ENCODE data around the gene FAM78A.
"Not testable (repeated sequence)": the region's sequence is repeated elsewhere in the genome, so short reads cannot be mapped to it uniquely, and the experiment has no call there.

The FAM78A gene

DNA sequence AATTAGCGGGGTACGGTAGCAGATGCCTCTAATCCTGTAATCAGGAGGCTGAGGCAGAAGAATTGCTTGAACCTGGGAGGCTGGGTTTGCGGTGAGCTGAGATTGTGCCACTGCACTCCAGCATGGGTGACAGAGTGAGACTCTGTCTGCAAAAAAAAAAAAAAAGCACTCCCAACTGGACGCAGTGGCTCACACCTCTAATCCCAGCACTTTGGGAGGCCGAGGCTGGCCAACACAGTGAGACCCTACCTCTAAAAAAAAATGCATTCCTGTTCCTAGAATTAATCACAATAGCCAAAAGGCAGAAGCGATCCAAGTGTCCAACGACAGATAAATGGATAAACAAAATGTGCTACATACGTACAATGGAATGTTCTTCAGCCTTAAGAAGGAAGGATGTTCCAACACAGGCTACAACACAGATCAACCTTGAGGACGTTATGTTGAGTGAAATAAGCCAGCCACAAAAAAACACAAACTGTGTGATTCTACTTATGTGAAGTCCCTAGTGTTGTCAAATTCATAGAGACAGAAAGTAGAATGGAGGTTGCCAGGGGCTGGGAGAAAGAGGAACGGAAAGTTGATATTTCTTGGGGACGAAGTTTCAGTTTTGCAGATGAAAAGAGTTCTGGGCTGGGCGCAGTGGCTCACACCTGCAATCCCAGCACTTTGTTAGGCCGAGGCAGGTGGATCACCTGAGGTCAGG, 13.8 kb downstream of the FAM78A start:
- DNase-seq = no peak

DNA sequence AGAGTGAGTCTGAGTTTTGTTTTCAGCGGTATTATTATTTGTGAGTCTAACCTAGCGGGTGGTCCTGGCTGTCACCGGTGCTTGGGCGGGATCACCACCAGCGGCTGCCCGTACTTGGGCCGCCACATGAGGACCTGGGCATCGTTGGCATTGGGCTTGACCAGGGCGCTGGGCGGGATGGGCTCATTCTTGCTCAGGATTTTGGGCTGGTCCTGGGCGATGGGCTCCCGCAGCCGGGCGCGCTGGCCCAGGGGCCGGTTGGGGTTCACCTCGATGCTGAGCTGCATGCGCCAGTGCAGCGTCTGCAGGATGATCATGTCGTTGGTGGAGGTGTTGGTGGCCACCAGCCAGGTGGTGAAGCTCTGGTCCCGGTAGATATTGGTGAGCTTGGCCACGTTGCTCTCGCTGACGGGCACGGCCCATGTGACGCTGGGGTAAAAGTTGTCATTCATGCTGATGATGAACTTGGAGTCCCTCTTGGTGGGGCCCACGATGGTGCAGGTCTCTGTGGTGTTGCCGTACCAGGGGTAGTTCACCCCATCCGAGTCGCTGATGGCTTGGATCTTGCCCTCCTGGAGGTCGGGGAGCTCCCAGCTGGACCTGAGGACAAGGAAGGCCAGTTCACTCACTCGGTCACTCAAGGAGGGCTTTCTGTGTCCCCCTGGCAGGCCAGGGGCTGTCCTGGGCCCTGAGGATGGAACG, 15.4 kb downstream of the FAM78A start:
- DNase-seq = no peak

DNA sequence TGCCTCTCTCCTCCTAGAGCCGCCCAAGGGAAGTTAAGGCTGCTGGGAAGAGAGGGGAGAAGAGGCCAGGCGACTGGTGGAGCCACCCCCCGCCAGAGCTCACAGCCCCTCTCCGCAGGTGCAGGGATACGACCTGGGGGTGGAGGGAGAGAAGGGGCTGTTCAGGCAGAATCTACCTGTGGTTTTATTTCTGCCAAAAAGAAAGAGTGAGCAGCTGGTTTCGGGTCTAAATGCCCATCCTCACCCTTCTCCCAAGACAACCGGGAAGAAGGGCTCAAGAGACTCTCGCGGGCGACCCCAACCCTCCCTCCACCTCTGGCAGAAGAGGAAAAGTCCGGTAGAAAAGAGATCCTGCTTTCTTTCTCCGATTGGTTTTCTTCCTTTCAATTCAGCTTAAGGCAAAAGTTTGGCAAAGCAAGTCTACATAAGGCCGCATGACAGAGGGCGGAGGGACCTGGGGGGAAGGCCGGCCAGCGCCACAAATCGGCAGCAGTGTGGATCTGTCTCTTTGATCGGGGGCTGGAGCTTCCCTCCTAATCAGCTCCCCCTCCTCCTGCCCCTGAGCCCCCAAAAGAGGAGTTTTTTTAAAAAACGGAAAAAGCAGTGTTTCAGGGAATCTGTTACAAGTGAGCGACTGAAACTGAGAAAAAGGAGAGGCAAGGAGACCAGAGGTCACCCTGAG, 16.3 kb downstream of the FAM78A start:
- no peak for DNase-seq

DNA sequence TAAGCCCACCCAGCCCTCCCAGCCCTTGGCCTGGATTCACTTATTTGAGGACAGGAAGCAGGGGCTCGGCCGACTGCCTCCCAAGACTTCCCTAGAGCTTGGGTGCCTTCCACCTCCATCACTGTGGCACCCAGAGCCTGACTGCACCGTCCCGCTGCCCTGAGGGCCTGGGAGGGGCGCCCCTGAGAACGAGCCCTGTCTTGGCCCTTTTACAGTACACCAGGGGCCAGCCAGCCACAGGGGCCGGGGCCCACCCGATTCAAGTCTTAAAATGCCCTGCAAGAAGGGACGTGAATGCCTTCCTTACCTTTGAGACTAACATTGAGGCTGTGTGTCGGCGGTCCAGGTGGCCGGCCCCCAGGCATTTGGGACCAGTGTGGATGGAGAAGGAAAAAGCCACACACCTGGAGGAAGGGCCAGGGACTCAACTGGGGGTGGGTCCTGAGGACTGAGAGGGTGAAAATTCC, 16.8 kb downstream of the FAM78A start:
- no peak for DNase-seq

DNA sequence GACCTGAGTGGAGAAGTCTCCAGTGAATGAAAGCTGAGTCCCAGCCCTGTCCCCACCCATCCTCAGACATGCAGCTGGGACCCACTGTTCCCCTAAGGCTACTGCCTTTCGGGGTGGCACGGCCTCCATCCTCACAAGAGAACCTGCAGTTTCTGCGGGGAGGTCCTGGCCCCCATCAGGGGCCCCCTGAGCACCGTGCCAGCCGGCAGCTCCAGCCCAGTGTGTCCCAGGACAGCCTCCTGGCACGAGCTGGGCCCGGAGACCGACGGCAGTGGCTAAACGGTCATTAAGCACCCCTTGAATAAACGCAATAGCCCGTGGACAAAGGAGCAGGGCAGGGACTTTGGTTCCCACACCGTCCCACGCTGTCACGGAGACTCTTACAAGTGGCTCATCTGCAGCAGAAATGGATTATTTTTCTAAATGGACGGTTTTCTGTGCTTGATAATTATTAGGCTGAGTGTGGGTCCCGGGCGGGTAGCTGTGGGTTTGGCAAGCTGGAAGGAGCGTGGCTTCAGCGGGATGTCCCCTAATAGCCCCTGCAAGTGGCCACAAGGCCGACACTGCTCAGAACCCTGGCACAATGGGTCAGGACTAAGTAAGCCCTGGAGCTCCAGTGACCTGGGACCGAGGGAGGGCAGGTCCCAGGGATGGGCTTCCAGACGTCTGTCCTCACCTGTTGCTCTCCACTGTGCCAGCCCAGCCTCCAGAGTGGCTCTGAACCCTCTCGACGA, 17.4 kb downstream of the FAM78A start:
- DNase-seq = no peak

DNA sequence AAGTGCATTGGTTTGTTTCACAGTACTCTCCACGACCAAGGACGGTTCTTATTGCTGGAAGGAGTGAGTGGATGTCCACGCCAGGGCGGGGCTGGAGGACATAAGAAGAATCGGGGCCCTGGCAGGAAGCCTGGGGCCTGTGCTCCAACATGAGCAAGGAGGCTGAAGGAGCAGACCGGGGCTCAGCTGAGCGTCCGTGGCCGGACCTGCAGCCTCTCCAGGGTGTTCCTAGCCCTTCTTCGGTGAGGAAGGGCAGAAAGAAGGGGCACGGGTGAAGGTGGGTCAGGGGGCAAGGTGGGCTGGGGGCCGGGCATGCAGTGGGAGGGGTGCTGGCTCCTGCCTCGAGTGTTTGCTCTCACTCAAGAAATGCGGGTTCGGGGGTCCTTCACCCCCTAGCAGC, 18.1 kb downstream of the FAM78A start:
- DNase-seq = no peak

DNA sequence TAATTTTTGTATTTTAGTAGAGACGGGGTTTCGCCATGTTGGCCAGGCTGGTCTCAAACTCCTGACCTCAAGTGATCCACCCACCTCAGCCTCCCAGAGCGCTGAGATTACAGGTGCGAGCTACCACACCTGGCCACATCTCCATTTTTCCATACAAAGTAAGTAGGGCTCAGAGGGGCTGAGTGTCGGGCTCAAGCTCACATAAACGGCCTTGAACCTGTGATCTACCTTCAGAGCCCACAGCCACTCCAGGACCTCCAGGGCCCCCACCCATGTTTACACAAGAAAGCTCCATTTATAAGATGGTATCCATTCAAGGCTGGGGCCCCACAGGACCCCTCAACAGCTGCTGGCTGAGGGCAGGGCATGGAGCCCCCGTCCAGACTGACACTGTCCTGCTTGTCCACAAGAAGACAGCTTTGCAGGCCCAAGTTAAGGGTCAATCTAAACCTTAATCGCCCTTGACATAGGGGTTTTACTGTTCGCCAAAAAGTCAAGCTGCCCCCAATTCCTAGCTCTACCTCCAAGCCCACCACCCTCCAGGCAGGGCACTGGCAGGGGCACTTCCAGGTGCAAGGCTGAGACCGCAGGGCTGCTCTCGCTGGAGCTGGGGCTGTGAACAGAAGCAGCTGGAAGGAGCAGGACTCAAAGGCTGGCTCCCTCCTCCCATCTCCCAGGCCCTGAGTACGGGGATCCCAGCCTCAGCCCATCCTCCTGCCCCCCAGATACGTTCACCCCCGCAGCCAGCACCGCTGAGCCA, 18.9 kb downstream of the FAM78A start:
- DNase-seq = no peak

DNA sequence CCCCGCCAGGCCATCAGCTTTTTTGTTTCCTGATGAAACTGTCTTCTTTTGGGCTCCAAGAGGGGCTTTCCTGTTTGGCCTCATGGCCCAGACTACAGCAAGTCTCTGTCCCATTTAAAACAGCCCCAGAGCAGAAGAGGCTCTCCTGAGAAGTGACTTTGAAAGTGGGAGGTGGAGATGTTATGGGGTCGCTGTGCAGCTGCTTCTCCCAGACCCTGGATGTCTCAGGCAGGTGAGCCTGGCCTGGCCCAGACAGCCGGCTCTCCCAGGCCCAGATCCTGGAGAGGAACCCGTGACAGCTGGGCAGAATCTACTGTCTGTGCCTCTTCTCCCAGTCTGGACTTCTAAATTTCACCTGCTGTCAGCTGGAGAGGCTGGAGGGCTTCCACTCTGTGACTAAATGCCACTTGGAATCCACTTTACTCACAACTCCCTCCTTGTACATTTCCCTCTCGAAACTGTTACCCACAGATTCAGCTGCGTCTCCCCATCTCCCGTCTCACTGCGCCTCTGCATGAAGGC, 20.6 kb downstream of the FAM78A start:
- no peak for DNase-seq

DNA sequence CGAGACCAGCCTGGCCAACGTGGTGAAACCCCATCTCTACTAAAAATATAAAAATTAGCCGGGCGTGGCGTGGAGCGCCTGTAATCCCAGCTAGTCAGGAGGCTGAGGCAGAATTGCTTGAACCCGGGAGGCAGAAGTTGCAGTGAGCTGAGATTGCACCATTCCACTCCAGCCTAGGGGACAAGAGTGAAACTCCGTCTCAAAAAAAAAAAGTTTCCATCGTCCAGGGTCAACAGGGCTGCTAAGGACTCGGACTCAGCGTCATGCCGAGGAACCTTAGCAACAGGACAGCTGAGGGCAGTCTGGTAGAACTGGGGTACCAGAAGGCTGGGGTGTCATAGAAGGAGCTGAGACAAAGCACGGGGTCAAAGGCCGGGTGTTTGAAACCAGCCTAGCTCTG, 21.7 kb downstream of the FAM78A start:
- no peak for DNase-seq

DNA sequence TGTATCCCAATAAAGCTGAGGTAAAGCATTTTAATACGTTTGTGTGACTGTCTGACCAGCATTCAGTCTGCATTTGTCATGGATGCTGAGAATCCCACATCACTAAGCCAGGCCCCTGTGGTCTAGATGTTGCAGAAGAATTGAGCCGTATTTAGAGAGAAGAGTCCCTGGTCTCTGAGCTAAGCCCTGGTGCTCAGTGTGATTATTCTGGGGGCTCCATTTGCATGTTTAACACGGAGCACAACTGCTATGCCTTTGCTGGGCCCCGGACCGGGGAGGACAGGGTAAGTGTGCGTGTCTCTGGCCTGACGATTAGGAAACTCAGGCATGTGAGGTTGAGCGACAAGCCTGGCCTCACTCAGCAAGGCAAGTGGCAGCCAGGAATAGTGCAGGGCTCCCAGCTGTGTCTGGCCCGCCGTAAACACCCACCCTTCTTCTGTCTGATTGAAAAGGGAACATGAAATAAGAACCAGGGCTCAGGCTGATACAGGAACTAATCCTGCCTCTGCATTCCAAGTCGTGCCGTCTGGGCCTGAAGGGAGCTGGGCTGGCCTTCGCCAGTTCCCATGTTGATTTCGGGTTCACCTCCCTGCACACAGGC, 22.3 kb downstream of the FAM78A start:
- DNase-seq = peak; percentile 59

DNA sequence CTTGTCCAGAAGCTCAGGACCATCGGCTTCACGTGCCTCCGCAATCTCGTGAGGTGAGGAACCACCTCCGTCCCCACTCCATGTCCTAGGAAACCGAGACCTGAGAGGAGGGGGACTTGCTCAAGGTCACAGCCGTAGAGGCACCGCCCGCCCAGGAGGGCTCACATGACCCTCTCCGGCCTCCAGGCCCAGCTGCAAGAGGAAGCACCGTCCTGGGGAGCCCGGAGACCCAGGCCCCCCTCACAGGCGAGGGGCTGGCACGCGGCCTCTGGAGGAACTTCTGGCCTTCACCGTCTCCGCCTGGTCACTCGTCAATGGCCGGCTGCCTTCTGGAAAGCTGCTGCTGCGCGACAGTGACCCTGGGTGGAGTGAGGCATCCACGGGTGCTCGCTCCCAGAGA, 24.2 kb downstream of the FAM78A start:
- DNase-seq = no peak

DNA sequence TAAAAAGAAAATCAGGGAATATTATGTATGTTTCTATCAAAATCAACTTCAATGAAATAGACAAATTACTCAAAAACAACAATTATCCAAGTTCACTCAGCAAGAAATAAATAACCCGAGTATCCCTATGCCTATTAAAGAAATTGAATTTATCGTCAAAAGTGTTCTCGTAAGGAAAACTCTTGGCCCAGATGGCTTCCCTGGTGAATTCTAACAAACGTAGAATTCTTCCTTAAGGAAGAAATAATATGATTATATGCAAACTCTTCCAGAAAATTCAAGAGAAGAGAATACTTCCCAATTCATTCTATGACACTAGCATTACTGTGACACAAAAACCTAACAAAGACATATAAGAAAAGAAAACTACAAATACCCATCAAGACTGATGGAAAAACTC, 29.7 kb downstream of the FAM78A start:
- no peak for DNase-seq

DNA sequence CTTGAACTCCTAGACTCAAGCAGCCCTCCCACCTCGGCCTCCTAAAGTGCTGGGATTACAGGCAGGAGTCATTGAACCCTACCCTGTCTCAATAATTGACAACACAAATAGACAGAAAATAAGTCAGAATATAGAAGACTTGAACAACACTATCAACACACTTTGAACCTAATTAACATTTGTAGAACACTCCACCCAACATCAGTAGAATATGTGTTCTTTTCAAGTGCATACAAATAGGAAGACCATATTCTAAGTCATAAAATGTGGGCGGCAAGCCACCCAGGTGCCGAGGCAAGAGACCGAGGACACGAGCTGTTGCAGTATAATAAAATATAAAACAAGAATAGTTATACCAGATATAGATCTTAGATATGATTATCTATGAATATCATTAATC, 32.0 kb downstream of the FAM78A start:
- DNase-seq = not testable (repeated sequence)

DNA sequence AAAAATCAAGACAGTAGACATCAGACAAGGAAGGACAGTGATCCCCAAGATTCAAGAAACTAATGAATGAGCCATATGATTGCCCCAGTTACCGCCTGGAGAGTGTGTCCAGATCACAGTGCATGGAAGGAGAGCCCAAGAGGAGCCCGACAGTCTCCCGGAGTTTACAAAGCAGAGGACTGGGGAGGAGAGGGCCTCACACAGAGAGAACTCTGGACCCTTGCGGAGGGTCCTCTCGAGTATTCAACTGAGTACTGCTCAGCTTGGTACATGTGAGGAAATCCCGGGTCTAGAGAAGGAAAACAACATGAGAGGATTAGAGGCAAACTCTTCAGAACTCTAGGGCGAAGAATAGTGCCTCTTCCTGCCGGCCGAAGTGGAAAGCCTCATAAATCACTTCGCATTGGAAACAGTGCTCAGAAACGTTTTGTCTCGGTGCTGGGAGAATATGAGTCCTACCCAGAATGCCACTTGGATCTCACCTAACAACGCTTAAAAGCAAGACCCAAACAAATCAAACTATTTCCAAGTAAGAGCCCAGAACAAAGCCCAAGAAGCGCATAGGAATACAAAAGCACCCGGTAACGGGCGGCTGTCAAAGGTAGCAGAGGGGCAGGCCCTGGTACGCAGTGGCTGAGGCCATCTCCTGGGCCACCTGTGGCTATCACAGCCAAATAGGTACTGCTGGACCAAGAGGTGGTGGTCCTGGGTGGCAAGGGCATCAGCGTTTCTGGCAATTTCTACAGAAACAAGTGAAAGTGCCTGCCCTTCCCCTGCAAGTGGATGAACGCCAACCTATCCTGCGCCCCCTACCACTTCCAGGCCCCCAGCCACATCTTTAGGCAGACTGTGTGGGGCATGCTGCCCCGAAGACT, 36.0 kb downstream of the FAM78A start:
- no peak for DNase-seq

DNA sequence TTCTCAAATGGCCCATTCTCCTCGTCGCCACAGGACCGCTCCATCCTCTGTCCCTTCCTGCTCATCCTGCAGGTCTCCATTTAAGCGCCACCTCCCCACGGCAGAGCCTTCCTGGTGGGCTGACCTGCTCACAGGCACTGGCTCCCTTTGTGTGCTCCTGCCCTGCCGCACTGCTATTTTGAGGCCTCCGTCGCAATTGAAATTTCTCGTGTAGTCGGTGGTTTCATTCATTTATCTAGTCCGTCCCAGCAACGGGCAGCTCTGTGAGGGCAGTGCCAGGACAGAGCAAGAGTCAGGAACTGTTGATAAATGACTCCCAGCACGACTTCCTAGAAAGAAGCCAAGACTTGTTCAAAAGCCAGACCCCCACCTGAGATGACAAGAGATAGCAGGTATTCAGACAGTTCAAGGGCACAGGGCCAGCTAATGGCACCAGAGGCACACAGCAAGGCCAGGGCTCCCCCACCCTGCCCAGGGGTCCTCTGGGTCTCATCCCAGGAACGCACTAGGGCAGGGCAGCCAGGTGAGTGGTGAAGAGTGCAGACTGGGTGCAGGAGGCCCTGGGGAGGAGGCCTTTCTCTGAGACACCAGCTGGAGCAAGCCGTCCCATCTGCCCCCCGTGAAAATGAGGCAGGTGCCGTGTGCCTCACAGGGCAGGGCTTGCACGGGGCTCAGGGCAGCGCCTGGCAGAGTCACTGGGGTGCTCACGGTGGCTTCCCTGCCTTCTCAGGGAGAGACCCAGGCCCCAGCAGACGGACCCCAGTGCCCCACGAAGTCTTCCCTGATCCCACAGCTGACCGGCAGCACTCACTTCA, 36.9 kb downstream of the FAM78A start:
- no peak for DNase-seq

DNA sequence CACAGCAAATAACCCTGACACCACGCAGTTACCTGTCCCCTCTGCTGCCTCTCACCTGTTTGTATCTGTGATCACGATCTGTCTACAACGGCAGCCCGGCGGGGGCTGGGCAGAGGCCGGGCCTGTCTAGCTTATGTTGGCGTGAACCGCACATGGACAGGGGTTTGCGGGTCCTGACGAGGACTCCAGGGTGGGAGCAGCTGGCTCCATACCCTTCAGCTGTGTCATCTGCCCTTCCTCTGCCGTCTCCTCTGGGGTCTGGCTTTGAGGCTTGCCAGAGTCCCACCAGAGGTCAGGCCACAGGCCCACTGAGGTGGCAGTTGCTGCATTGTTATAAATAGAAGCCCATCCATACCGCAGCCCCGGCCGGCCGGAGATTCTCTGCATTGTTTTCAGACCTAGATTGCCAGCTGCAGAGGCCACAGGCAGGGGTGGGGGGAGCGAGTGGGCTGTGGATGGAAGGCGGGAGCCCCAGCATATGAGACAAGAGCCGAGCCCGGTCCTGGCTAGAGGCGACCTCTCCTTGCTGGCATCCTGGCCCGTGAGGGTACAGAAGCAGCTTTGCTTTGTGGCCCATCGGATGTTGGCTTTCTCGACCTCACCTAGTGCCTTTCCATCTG, 37.8 kb downstream of the FAM78A start:
- DNase-seq = peak; percentile 58

DNA sequence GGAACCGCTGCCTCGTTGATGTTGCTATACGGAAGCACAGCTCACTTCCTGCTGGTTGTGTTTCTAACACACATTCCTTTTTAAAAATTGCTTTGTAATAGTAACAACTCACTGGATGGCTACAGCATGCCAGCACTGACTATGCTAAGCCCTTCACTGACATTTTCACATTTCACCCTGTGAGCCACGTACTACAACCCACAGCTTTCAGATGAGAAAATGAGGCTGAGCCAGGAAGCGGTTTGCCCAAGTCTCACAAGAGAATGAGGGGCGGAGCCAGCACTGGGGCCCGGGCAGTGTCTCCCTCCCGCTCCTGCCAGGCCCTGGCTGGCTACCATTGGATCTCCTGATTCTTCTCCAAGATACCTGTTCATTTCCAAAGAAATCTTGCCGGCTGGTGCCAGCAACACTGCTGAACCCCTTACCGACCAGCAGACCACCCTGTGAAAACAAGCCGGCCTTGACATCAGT, 38.3 kb downstream of the FAM78A start:
- DNase-seq = peak; percentile 84

DNA sequence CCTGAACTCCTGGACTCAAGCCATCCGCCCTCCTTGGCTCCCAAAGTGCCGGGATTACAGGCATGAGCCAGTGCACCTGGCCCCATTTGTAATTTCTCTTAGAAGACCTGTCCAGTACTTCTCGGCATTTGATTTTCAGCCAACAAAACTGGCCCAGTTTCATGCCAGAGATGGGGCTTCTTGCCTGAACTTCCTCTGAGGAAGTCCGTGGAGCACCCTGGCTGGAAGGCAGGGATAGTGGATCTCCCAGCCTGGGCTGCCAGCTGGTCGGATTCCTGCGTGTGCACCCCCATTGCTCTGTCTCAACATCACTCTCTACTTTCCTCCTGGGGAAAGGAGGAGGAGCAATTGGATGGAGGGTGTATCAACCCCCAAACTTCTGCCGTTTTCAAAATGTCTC, 39.0 kb downstream of the FAM78A start:
- no peak for DNase-seq

DNA sequence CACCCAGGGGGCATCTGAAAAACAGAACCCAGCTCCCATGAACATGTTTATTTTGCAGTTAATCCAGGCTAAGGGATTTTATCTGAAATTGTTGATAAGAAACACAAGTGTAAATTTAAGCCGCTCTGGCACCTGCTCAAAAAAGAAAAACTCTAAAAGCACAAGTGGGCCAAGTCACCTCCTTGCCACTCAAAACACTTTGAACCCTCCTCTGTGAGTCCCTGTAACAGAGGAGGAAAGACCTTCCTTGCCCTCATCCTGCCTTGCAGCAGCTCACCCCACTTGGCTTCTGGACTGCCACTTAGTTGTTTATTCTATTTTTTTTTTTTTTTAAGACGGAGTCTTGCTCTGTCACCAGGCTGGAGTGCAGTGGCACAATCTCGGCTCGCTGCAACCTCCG, 39.5 kb downstream of the FAM78A start:
- DNase-seq = no peak
